Esophagus squamous epithelium (tissue), 4 donors: ENCODE measurements around the gene LRFN5.

ENCODE experiments used
- POLR2A ChIP-seq, 4 donors: fragments of 450-650 bp; IDR thresholded peaks; one replicate each; pipeline ENCODE4 v1.6.1; 2017; ENCODE audit warnings: antibody characterized with exemption in 4 of 4, mild to moderate bottlenecking in 4 of 4, moderate library complexity in 3 of 4
- TF ChIP-seq, protein P1 (sequence below), 6 experiments: fragments of 450-650 bp in 4 of 6; fragments of 200-600 bp in 2 of 6; sonication (generic) in 2 of 6; IDR thresholded peaks; one replicate each; pipeline ENCODE4 v1.5.1; 2016 to 2019; ENCODE audit warnings: antibody characterized with exemption in 6 of 6, mild to moderate bottlenecking in 4 of 6, moderate library complexity in 4 of 6

DNA sequence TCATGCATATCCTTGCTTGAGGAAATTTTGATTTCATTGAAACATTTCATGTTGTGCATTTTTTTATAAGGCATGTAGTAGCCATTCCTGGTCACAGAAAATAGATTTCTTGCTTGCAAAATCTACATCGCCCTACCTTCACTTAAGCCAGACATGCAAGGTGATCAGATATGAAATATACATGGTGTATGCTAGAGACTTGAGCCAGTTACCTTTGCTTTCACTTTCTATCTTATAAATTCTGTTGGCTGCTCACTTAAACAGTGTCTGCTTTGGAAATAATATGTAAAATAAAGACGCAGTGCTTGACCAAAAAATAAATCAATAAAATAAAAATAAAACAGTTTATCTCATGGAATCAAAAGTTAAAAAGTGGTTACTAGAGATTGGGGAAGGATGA is 136.5 kb downstream of the LRFN5 start:
- TF ChIP-seq, protein P1, sequence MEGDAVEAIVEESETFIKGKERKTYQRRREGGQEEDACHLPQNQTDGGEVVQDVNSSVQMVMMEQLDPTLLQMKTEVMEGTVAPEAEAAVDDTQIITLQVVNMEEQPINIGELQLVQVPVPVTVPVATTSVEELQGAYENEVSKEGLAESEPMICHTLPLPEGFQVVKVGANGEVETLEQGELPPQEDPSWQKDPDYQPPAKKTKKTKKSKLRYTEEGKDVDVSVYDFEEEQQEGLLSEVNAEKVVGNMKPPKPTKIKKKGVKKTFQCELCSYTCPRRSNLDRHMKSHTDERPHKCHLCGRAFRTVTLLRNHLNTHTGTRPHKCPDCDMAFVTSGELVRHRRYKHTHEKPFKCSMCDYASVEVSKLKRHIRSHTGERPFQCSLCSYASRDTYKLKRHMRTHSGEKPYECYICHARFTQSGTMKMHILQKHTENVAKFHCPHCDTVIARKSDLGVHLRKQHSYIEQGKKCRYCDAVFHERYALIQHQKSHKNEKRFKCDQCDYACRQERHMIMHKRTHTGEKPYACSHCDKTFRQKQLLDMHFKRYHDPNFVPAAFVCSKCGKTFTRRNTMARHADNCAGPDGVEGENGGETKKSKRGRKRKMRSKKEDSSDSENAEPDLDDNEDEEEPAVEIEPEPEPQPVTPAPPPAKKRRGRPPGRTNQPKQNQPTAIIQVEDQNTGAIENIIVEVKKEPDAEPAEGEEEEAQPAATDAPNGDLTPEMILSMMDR (IDR thresholded peaks at IDR 0.05) = no peak
- TF ChIP-seq POLR2A (IDR thresholded peaks at IDR 0.05) = no peak
